ENCODE measurements around the gene RABL2B. TPM values are rescaled to one million over a fixed set of nuclear protein-coding genes. Genes with fewer than 3 reads are reported as not detected.

RABL2B gene
- total RNA-seq, 1 experiment from 2014 or later: 36.7 TPM

GRCh38 chr22:50732681-50733080 is 50.8 kb downstream of the RABL2B start:
- H2AFZ ChIP-seq (ENCODE audit: low read depth, low read length, poor library complexity, severe bottlenecking): no peak overlapping the region
- no peaks in the 10 kb centered on the region for H3K27me3 ChIP-seq (ENCODE audit: insufficient read depth, low read length)
- H3K4me2 ChIP-seq (ENCODE audit: low read length): no peak overlapping the region
- intact Hi-C loops (cut with micrococcal nuclease): no loop called here
- no peak for DNase-seq (ENCODE audit: low read depth, low spot score)
- no peak overlapping the region for H3K4me3 ChIP-seq (replicated peaks in 1 of 2; ENCODE audit: low read depth in 1 of 2, low read length in 2 of 2)
- H3K9me2 ChIP-seq (ENCODE audit: insufficient read depth): no peaks in the 10 kb centered on the region
- H3K4me1 ChIP-seq (ENCODE audit: control insufficient read depth in 1 of 2, insufficient read depth in 2 of 2, low read length in 2 of 2): peaks cover 0 to 12% of the 10 kb centered on the region in 2 experiments; a peak in 2 of 4 replicates
- H3K79me2 ChIP-seq (ENCODE audit: insufficient read depth, low read length): no peaks in the 10 kb centered on the region
- no peak for TF ChIP-seq EZH2phosphoT487 (IDR thresholded peaks at IDR 0.05; ENCODE audit: borderline replicate concordance)
- TF ChIP-seq, protein P1, sequence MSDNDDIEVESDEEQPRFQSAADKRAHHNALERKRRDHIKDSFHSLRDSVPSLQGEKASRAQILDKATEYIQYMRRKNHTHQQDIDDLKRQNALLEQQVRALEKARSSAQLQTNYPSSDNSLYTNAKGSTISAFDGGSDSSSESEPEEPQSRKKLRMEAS (IDR thresholded peaks at IDR 0.05): no peak
- no peak for TF ChIP-seq ZNF274 (IDR thresholded peaks at IDR 0.05; ENCODE audit: low read depth, low read length)
- no peak for TF ChIP-seq ZFX (IDR thresholded peaks at IDR 0.05)
- TF ChIP-seq ZBTB33 (IDR thresholded peaks at IDR 0.05; ENCODE audit: extremely low read depth, insufficient replicate concordance, low read length): no peak
- no peak for TF ChIP-seq SIN3A (IDR thresholded peaks at IDR 0.05; ENCODE audit: low read depth)
- TF ChIP-seq TCF7L2 (IDR thresholded peaks at IDR 0.05; ENCODE audit: borderline replicate concordance, extremely low read depth, insufficient read depth, insufficient read length): no peak
- no peak for TF ChIP-seq CEBPB (IDR thresholded peaks at IDR 0.05; ENCODE audit: low read depth)
- no peak for TF ChIP-seq SRF (IDR thresholded peaks at IDR 0.05; ENCODE audit: low read depth)
- no peak for TF ChIP-seq YY1 (IDR thresholded peaks at IDR 0.05; ENCODE audit: extremely low read depth, insufficient replicate concordance, low read depth, low read length)
- TF ChIP-seq EGR1 (IDR thresholded peaks at IDR 0.05; ENCODE audit: low read depth): no peak
- TF ChIP-seq ELF1 (IDR thresholded peaks at IDR 0.05; ENCODE audit: borderline replicate concordance, low read depth): no peak
- TF ChIP-seq SP1 (IDR thresholded peaks at IDR 0.05; ENCODE audit: low read depth): no peak
- TF ChIP-seq FOSL1 (IDR thresholded peaks at IDR 0.05; ENCODE audit: low read depth): no peak
- no peak for TF ChIP-seq POLR2A (IDR thresholded peaks at IDR 0.05; ENCODE audit: borderline replicate concordance, extremely low read depth, insufficient read depth, insufficient read length)
- TF ChIP-seq RAD21 (IDR thresholded peaks at IDR 0.05; ENCODE audit: low read depth): no peak
- ChIA-PET POLR2A (no interaction called here), CTCF (no interaction called here), RAD21 (ENCODE audit: low non-redundant PET in 1 of 2, low total read pairs in 2 of 2, uncharacterized antibody in 2 of 2, unreplicated experiment in 2 of 2) (no interaction called here)
- no peaks in the 10 kb centered on the region for H4K20me1 ChIP-seq (ENCODE audit: insufficient read depth)
- no peak overlapping the region for H3K9ac ChIP-seq (ENCODE audit: low read length)
- H3K9me3 ChIP-seq (ENCODE audit: control insufficient read depth in 1 of 2, insufficient read depth in 1 of 2, low read depth in 1 of 2, low read length in 2 of 2): no peaks in the 10 kb centered on the region
- no peak overlapping the region for H3K27ac ChIP-seq (ENCODE audit: low read depth, low read length)
- H3K36me3 ChIP-seq (ENCODE audit: control insufficient read depth in 1 of 2, insufficient read depth in 2 of 2, low read length in 2 of 2): no peaks in the 10 kb centered on the region; a peak in 1 of 4 replicates
- ATAC-seq: no peak
- no TSS peak for BruUV-seq (replicated peaks)
